ENCODE measurements around the gene DPH1. TPM values are rescaled to one million over a fixed set of nuclear protein-coding genes. Genes with fewer than 3 reads are reported as not detected.

DPH1 gene
- polyA plus RNA-seq, 1 of the 3 experiments (the other 2 are of a cell fraction) = 36.2 TPM

GRCh38 chr17:2089021-2089422 lies 59.1 kb downstream of the DPH1 start:
- Histone ChIP-seq H3K27ac (ENCODE audit: low read depth in 2 of 2, low read length in 1 of 2) (peak overlapping the region; percentile 40 to 73; a peak in 3 of 4 replicates), H3K4me1 (ENCODE audit: control insufficient read depth in 1 of 2, insufficient read depth in 2 of 2, low read depth in 1 of 2, low read length in 1 of 2) (peaks cover 28 to 65% of the 10 kb centered on the region in 2 experiments), H4K20me1 (ENCODE audit: insufficient read depth) (no peaks in the 10 kb centered on the region), H3K9me2 (no peaks in the 10 kb centered on the region), H3K4me3 (ENCODE audit: low read depth in 2 of 2, low read length in 1 of 2) (0 out of 4 replicates have a peak overlapping the region, but pooled peaks of 1 of the 2 experiments have one; percentile 20), H3K4me2 (peak overlapping the region; percentile 62), H3K36me3 (replicated peaks in 1 of 2; ENCODE audit: control insufficient read depth in 1 of 2, insufficient read depth in 2 of 2, low read length in 1 of 2) (no peaks in the 10 kb centered on the region), H3K79me2 (ENCODE audit: insufficient read depth) (peaks cover 6% of the 10 kb centered on the region; the same call in 1 of the 2 replicates), H3K9me3 (no peaks in the 10 kb centered on the region), H2AFZ (ENCODE audit: low read depth) (no peak overlapping the region), H3F3A (replicated peaks; ENCODE audit: insufficient read depth) (peaks cover 20% of the 10 kb centered on the region), H3K9ac (peak overlapping the region; percentile 46; the same call in 1 of the 2 replicates), H3K27me3 (ENCODE audit: insufficient read depth) (no peaks in the 10 kb centered on the region)
- CTCF ChIA-PET = interaction anchor here (0.9 to 3.0 kb wide), 7 partner anchors 10 to 193 kb away, joined by 3 to 20 read pairs (median 4); partner anchors contain the start of gene HIC1
- TF ChIP-seq ELF1 (IDR thresholded peaks at IDR 0.05) (no peak), REST (IDR thresholded peaks at IDR 0.05; ENCODE audit: low read depth, low read length) (no peak), MXI1 (IDR thresholded peaks at IDR 0.05; ENCODE audit: low read depth, low read length) (no peak), SIN3A (IDR thresholded peaks at IDR 0.05; ENCODE audit: borderline replicate concordance, low read depth, low read length) (no peak)
- no peak for DNase-seq
- POLR2A ChIA-PET = no interaction called here
- WGBS (ENCODE audit: low lambda C conversion rate) = 62% methylated on average over 8 of the region's 8 CpGs

GRCh38 chr17:2090210-2090641 lies 60.3 kb downstream of the DPH1 start:
- no peaks in the 10 kb centered on the region for H3K9me2 ChIP-seq
- peak overlapping the region in 1 of 2 experiments; percentile 78; a peak in 1 of 4 replicates for H3K27ac ChIP-seq (ENCODE audit: low read depth in 2 of 2, low read length in 1 of 2)
- H3K27me3 ChIP-seq (ENCODE audit: insufficient read depth) = no peaks in the 10 kb centered on the region
- ChIA-PET CTCF (interaction anchor here (0.5 to 3.0 kb wide), 9 partner anchors 11 to 154 kb away, joined by 3 to 20 read pairs (median 3); partner anchors contain the start of gene HIC1), POLR2A (no interaction called here)
- DNase-seq = no peak
- no peak overlapping the region; the same call in 1 of the 2 replicates for H3K9ac ChIP-seq
- H3K36me3 ChIP-seq (replicated peaks in 1 of 2; ENCODE audit: control insufficient read depth in 1 of 2, insufficient read depth in 2 of 2, low read length in 1 of 2) = no peaks in the 10 kb centered on the region
- H3K4me3 ChIP-seq (ENCODE audit: low read depth in 2 of 2, low read length in 1 of 2) = no peak overlapping the region
- 92% methylated on average over 9 of the region's 9 CpGs for WGBS (ENCODE audit: low lambda C conversion rate)
- H3K79me2 ChIP-seq (ENCODE audit: insufficient read depth) = peaks cover 6% of the 10 kb centered on the region; the same call in 1 of the 2 replicates
- peak overlapping the region; percentile 72; the same call in 1 of the 2 replicates for H3K4me2 ChIP-seq
- H3K9me3 ChIP-seq = no peaks in the 10 kb centered on the region
- H4K20me1 ChIP-seq (ENCODE audit: insufficient read depth) = no peaks in the 10 kb centered on the region
- H3F3A ChIP-seq (replicated peaks; ENCODE audit: insufficient read depth) = peaks cover 20% of the 10 kb centered on the region
- H2AFZ ChIP-seq (ENCODE audit: low read depth) = no peak overlapping the region
- peaks cover 30 to 58% of the 10 kb centered on the region in 2 experiments for H3K4me1 ChIP-seq (ENCODE audit: control insufficient read depth in 1 of 2, insufficient read depth in 2 of 2, low read depth in 1 of 2, low read length in 1 of 2)
- TF ChIP-seq TAF1 (IDR thresholded peaks at IDR 0.05; ENCODE audit: borderline replicate concordance, low read depth, low read length) (no peak), RFX5 (IDR thresholded peaks at IDR 0.05; ENCODE audit: low read length) (no peak), NFIC (IDR thresholded peaks at IDR 0.05; ENCODE audit: borderline replicate concordance) (no peak), POLR2AphosphoS5 (IDR thresholded peaks at IDR 0.05; ENCODE audit: low read depth, low read length) (no peak), SIN3A (IDR thresholded peaks at IDR 0.05; ENCODE audit: borderline replicate concordance, low read depth, low read length) (no peak), PBX3 (IDR thresholded peaks at IDR 0.05) (no peak), TEAD4 (IDR thresholded peaks at IDR 0.05; ENCODE audit: borderline replicate concordance, insufficient read depth) (no peak), USF1 (IDR thresholded peaks at IDR 0.05; ENCODE audit: borderline replicate concordance, low read depth) (no peak), YY1 (IDR thresholded peaks at IDR 0.05; ENCODE audit: low read depth) (no peak), MAX (IDR thresholded peaks at IDR 0.05; ENCODE audit: low read depth) (no peak), TCF12 (IDR thresholded peaks at IDR 0.05) (no peak), FOSL2 (IDR thresholded peaks at IDR 0.05; ENCODE audit: borderline replicate concordance, low read depth) (no peak), REST (IDR thresholded peaks at IDR 0.05; ENCODE audit: low read depth, low read length) (no peak), IRF3 (IDR thresholded peaks at IDR 0.05; ENCODE audit: low read depth, low read length) (no peak)

Measured in SK-N-SH (cell line).